Stimulated activated CD8-positive, alpha-beta memory T cell treated with anti-CD3 and anti-CD28 coated beads, Interleukin-7, amount 100 ng/mL, for 1 hour (primary cell): ENCODE measurements around the gene SELENOI.

Experiments used
- DNase-seq, 2 donors: peaks; one replicate each; pipeline ENCODE4 v3.0.0-alpha.2; 2020; ENCODE audit warnings: low read depth in 2 of 2

The SELENOI gene

GRCh38 chr2:26410764-26411243 lies 64.9 kb downstream of the SELENOI start:
- no peak for DNase-seq

GRCh38 chr2:26411419-26411818 lies 65.5 kb downstream of the SELENOI start:
- no peak for DNase-seq

DNA sequence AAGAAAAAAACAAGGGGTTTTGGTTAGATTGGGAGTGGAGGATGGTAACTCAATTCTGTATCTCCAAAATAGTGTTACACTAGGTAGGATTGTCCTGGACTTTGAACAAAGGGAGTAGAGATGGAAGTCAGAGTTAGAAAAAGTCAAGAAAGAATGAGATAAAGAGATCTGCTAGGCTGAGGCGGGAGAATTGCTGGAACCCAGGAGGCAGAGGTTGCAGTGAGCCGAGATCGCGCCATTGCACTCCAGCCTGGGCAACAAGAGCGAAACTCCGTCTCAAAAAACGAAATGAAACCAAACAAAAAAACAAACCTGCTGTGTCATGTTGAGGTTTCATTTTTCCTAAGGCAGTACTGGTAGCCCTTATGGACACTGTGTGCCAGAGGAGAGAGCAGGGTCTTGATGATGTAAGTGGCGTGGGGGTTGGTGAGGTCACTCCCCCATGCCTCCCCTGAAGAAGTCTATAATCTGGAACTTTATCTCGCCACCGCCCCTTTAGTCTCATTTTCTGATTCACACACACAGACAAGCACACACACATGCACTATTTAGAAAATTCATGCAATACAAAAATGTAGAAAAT lies 66.2 kb downstream of the SELENOI start:
- DNase-seq, result no peak

- DNase-seq, result no peak
These were observed 68.4 kb downstream of the SELENOI start for GRCh38 chr2:26414311-26414710.

GRCh38 chr2:26421961-26422360 lies 76.0 kb downstream of the SELENOI start:
- no peak for DNase-seq

DNA sequence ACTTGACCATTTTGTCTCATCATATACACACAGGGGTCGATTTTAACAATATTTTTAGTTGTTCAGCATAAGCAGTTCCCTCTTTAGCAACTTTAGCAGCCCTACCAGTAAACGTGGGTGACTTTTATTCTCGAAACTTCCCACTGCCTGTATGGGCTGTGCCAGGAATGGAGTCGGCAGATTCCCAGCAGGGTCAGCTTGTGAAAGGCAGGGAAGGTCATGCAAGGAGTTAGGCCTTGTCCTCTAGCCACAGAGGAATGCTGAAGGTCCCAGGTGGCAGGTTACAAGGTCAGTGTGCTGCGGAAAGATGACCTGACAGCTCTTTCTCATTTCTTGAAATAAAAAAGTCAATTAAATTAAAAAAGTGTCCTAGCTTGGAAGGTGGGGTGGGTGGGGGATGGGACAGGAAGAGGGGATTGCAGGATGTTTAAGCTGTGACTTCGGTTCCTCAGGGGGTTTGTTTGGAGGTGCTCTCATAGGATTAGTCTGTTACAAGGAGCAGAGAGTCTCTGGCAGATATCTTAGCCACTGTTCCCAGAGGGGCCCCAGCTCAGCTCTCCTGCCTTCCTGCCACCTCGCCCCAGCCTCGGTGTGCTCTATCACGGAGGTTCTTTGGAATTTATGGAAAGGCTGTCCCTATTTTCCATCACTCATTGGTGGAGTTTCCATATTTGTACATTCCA lies 77.1 kb downstream of the SELENOI start:
- DNase-seq, result no peak

GRCh38 chr2:26423750-26424149 lies 77.8 kb downstream of the SELENOI start:
- no peak for DNase-seq

- no peak for DNase-seq
These were observed 78.3 kb downstream of the SELENOI start for GRCh38 chr2:26424221-26424620.

- no peak for DNase-seq
These were observed 82.9 kb downstream of the SELENOI start for GRCh38 chr2:26428846-26429245.

DNA sequence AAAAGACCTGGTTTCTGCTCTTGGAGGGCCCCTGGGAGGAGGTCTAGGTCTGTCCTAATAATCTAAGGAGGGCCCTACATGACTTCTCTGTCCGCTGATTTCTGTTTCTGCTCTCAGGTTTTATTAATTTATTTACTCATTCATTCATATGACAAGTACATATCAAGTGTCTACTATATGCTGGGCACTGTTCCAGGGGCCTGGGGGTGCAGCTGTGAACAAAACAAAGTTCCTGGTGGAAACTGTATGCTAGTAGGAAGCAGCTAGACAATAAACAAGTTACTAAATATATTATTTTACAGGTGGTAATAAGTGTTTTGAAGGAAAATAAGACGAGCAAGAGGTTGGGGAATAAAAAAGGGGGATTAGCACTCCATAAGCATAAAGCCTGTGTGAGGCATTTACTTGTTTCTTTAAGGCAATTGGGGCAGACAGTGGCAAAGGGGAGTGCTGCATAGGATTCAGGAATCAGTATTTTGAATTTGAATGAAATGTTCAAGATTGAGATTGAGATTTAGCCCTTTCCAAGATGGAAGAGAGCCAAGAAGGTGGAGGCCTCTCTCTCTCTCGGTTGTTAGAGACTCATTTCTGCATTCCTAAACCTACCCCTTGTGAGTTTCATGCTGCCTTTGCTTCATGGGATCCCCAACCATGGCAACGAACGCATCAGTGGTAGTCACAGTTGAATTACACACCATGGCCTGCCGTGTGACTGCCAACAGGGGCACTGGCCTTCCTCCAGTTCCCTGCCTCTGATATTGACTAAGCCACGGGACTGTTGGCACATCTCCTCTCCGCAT lies 84.0 kb downstream of the SELENOI start:
- DNase-seq, result no peak

DNA sequence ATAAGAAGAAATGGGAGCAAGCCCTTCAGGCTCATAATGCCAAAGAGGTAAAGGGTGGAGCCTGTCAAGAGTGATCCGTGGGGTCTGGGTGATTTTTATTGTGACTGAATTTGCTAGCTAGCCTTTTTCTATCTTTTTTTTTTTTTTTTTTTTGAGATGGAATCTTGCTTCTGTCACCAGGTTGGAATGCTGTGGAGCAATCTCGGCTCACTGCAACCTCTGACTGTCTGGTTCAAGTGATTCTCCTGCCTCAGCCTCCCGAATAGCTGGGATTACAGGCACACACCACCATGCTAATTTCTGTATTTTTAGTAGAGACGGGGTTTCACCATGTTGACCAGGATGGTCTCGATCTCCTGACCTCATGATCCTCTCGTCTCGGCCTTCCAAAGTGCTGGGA lies 84.9 kb downstream of the SELENOI start:
- DNase-seq, result no peak

DNA sequence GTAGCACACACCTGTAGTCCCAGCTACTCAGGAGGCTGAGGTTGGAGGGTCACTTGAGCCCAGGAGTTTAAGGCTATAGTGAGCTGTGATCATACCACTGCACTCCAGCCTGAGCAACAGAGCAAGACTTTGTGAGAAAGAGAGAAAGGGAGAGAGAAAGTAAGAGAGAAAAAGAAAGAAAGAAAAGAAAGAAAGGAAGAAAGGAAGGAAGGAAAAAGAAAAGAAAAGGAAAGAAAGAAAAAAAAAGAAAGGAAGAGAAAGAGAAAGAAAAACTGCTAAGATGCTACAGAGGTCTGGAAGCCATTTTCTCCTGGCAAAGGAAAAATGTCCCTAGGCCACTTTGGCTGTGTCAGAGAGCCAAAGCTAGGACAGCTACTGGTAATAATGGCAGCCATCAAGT lies 86.4 kb downstream of the SELENOI start:
- no peak for DNase-seq

- DNase-seq, result no peak
These were observed 86.9 kb downstream of the SELENOI start for GRCh38 chr2:26432859-26433258.

DNA sequence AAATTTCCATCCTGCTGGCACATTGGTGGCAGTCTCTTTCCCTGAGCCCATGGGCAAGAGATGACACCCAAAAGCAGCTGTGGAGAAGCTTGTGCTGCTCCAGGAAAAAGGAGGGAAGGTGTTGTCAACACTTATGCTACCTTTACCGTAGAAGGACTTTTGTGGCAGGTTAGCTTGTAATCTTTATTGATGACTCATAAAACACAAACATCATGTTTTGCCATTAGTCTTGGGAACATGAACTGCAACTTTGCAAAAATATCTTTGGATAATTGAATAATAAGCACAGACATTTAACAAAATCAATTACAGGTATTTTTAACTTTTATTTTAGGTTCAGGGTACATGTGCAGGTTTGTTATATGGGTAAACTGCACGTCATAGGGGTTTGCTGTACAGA lies 89.2 kb downstream of the SELENOI start:
- no peak for DNase-seq

GRCh38 chr2:26438526-26438925 lies 92.6 kb downstream of the SELENOI start:
- no peak for DNase-seq

DNA sequence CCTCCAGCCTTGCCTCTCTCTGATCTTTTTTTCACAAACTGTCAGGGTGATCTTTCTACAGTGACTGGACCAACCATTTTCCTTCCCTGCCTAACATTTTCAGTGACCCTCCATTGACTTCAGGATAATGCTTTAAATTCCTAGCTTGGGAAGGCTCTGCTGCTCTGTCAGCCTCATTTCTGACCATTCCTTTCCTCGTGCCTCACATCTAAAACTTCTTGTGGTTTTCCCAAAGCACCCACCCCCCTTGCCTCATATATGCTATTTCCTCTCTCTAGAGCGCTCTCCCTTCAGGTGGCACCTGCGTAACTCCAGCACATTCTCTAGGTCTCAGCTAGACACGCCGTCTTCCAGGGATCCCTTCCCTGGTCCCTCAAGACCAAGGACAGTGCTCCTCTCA lies 93.0 kb downstream of the SELENOI start:
- DNase-seq, result no peak

- no peak for DNase-seq
These were observed 96.4 kb downstream of the SELENOI start for GRCh38 chr2:26442301-26442700.

DNA sequence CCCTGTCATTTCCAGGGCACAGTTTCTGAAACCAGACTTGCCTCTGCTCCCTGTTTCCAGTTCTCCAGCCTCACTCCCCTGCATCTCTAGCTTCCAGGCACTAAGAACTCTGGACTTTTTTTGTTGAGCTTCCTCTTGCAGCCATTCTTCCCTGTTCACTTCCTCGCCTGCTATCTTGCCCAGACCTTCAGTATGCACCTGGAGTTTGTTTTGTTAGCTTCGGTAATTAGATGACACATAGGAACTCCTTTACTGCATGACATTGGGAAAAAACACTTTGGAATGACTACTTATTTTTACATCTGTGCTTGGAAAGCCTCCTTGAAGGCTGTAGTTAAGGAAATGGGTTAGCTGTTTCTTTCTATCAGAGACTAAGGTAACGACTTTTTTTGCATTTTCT lies 96.8 kb downstream of the SELENOI start:
- no peak for DNase-seq

DNA sequence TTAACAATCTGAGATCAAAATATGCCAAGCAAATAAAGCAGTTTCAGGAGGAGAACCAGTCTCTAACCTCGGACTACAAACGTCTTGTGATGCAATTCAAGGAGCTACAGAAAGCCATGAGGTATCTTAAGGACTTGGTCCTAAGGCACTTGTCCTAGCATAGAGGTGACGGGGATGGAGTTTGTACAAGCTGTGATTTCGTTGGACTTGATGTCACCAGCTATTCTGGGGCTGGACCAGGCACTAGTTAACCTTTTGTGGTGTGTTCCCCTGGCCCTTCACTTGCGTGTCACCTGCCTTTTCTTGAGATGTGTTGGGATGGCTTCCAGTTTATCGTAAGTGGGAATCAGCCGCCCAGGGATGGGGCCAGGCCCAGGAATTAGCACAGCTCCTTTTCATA lies 98.3 kb downstream of the SELENOI start:
- DNase-seq, result no peak
